ENCODE measurements around the gene ZSCAN26. TPM values are rescaled to one million over a fixed set of nuclear protein-coding genes. Genes with fewer than 3 reads are reported as not detected.
"Not testable (repeated sequence)": the region's sequence is repeated elsewhere in the genome, so short reads cannot be mapped to it uniquely, and the experiment has no call there.

The ZSCAN26 gene
- total RNA-seq, 1 donor from 2014 or later = 40.5 TPM

GRCh38 chr6:28315628-28316027 lies 48.7 kb downstream of the ZSCAN26 start:
- Histone ChIP-seq H3K27ac (no peak overlapping the region), H3K4me3 (no peak overlapping the region), H2AFZ (replicated peaks) (no peak overlapping the region), H3K4me1 (no peaks in the 10 kb centered on the region), H4K20me1 (ENCODE audit: low read depth) (no peaks in the 10 kb centered on the region), H3K79me2 (ENCODE audit: low read depth) (no peaks in the 10 kb centered on the region), H3K9me3 (ENCODE audit: low read depth) (no peaks in the 10 kb centered on the region), H3K4me2 (no peak overlapping the region), H3F3A (ENCODE audit: low read depth) (no peaks in the 10 kb centered on the region), H3K9ac (no peak overlapping the region), H3K27me3 (no peaks in the 10 kb centered on the region), H3K36me3 (no peaks in the 10 kb centered on the region)
- H3K27ac Mint-ChIP-seq = no peak overlapping the region
- TF ChIP-seq EZH2phosphoT487 (IDR thresholded peaks at IDR 0.05) = no peak
- TF ChIP-seq EZH2 (IDR thresholded peaks at IDR 0.05) = no peak
- TF ChIP-seq CTCF (IDR thresholded peaks at IDR 0.05) = no peak
- peaks cover 11% of the 10 kb centered on the region for H3K36me3 Mint-ChIP-seq
- no peaks in the 10 kb centered on the region for H3K9me3 Mint-ChIP-seq
- no peaks in the 10 kb centered on the region for H3K27me3 Mint-ChIP-seq (ENCODE audit: insufficient read depth, low read depth)
- no peak for DNase-seq (ENCODE audit: low spot score)
- H3K4me1 Mint-ChIP-seq = no peaks in the 10 kb centered on the region
- no peak overlapping the region for H3K4me3 Mint-ChIP-seq

- not testable (repeated sequence) for H3K27me3 ChIP-seq; DNase-seq (ENCODE audit: low spot score); H3K27me3 Mint-ChIP-seq (ENCODE audit: insufficient read depth, low read depth); H3K4me3 ChIP-seq; H2AFZ ChIP-seq (replicated peaks); H4K20me1 ChIP-seq (ENCODE audit: low read depth); H3K4me3 Mint-ChIP-seq; H3K4me1 ChIP-seq; H3K36me3 ChIP-seq; H3K9me3 ChIP-seq (ENCODE audit: low read depth); H3K9ac ChIP-seq; H3K27ac Mint-ChIP-seq; H3K4me1 Mint-ChIP-seq; H3K9me3 Mint-ChIP-seq; H3F3A ChIP-seq (ENCODE audit: low read depth); H3K36me3 Mint-ChIP-seq; H3K27ac ChIP-seq; H3K4me2 ChIP-seq; H3K79me2 ChIP-seq (ENCODE audit: low read depth)
Observed at GRCh38 chr6:28317866-28318265, 50.9 kb downstream of the ZSCAN26 start.

GRCh38 chr6:28322661-28323060 lies 55.7 kb downstream of the ZSCAN26 start:
- no peaks in the 10 kb centered on the region for H3K4me1 ChIP-seq
- no peak overlapping the region for H2AFZ ChIP-seq (replicated peaks)
- H3K4me2 ChIP-seq = no peak overlapping the region
- Mint-ChIP-seq H3K27me3 (ENCODE audit: insufficient read depth, low read depth) (no peaks in the 10 kb centered on the region), H3K36me3 (peaks cover 40% of the 10 kb centered on the region), H3K27ac (no peak overlapping the region), H3K9me3 (peaks cover 28% of the 10 kb centered on the region), H3K4me3 (no peak overlapping the region), H3K4me1 (no peaks in the 10 kb centered on the region)
- H3K9ac ChIP-seq = no peak overlapping the region
- no peak overlapping the region for H3K4me3 ChIP-seq
- no peak for TF ChIP-seq CTCF (IDR thresholded peaks at IDR 0.05)
- no peak for TF ChIP-seq EZH2phosphoT487 (IDR thresholded peaks at IDR 0.05)
- no peak for TF ChIP-seq EZH2 (IDR thresholded peaks at IDR 0.05)
- peaks cover 15% of the 10 kb centered on the region for H3K9me3 ChIP-seq (ENCODE audit: low read depth)
- H3K27me3 ChIP-seq = no peaks in the 10 kb centered on the region
- H4K20me1 ChIP-seq (ENCODE audit: low read depth) = no peaks in the 10 kb centered on the region
- peaks cover 9% of the 10 kb centered on the region for H3K36me3 ChIP-seq
- H3K27ac ChIP-seq = no peak overlapping the region
- no peaks in the 10 kb centered on the region for H3F3A ChIP-seq (ENCODE audit: low read depth)
- no peak for DNase-seq (ENCODE audit: low spot score)
- H3K79me2 ChIP-seq (ENCODE audit: low read depth) = no peaks in the 10 kb centered on the region

GRCh38 chr6:28323813-28324424 lies 57.0 kb downstream of the ZSCAN26 start:
- TF ChIP-seq CTCF (IDR thresholded peaks at IDR 0.05) (no peak), EZH2 (IDR thresholded peaks at IDR 0.05) (no peak), EZH2phosphoT487 (IDR thresholded peaks at IDR 0.05) (no peak)
- Histone ChIP-seq H3K4me3 (no peak overlapping the region), H3K79me2 (ENCODE audit: low read depth) (no peaks in the 10 kb centered on the region), H3K9ac (no peak overlapping the region), H3K9me3 (ENCODE audit: low read depth) (peaks cover 15% of the 10 kb centered on the region), H3F3A (ENCODE audit: low read depth) (no peaks in the 10 kb centered on the region), H3K4me2 (no peak overlapping the region), H3K36me3 (peaks cover 9% of the 10 kb centered on the region), H2AFZ (replicated peaks) (no peak overlapping the region), H3K27ac (no peak overlapping the region), H4K20me1 (ENCODE audit: low read depth) (no peaks in the 10 kb centered on the region), H3K4me1 (no peaks in the 10 kb centered on the region), H3K27me3 (no peaks in the 10 kb centered on the region)
- Mint-ChIP-seq H3K4me1 (no peaks in the 10 kb centered on the region), H3K36me3 (peaks cover 45% of the 10 kb centered on the region), H3K4me3 (no peak overlapping the region), H3K27me3 (ENCODE audit: insufficient read depth, low read depth) (no peaks in the 10 kb centered on the region), H3K27ac (no peak overlapping the region), H3K9me3 (peaks cover 34% of the 10 kb centered on the region)
- no peak for DNase-seq (ENCODE audit: low spot score)

All from neural progenitor cell (in vitro differentiated cells).